Measurements from ENCODE around the gene THSD7A. TPM values are rescaled to one million over a fixed set of nuclear protein-coding genes. Genes with fewer than 3 reads are reported as not detected.

THSD7A gene
- total RNA-seq, 2 experiments from 2014 or later, result not detected

GRCh38 chr7:11709196-11709595, 122.8 kb downstream of the THSD7A start:
- ChIA-PET POLR2A (no interaction called here), CTCF (no interaction called here)

GRCh38 chr7:11707606-11708193, 124.3 kb downstream of the THSD7A start:
- CTCF ChIA-PET, result no interaction called here
- POLR2A ChIA-PET, result no interaction called here

GRCh38 chr7:11706666-11707605, 125.1 kb downstream of the THSD7A start:
- POLR2A ChIA-PET, result no interaction called here
- CTCF ChIA-PET, result no interaction called here

DNA sequence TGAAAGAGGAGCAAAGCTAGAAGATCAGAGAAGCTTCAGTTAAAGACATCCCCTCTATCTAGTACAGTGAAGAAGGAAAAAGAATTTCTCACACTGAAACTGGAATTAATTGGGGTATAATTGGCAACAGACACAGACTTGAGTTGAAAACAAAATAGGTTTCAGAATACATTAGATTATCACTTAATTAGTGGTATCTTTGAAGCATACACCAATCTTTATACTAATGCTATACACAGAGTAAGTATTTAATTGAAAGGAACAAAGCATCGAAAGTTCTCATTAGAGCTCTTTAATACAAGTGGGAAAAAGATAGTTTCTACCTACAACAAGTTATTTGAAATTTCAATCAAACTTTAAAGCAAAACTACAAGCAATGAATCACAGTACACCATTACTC, 128.2 kb downstream of the THSD7A start:
- CTCF ChIA-PET, result no interaction called here

DNA sequence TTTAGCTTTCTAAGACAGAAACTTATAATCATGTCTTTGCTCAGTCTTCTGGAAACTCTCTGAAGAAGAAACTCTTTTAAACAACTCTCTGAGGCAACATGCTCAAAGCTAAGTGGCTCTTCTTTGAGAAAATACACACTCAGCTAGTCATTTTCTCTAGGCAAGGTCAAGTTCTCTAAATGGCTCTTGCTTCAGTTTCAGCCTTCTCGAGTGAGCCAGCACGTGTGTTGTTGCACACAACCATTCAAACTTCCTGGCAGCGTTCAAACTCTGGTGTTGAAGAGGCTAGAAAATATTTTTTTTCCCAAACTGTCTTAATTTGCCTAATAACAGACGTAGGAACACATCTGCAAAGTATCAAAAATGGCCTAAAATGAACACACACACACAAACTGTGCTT, 129.1 kb downstream of the THSD7A start:
- ChIA-PET CTCF (no interaction called here), POLR2A (no interaction called here)

More for the DNA sequence above, 128.2 kb downstream of the THSD7A start:
- POLR2A ChIA-PET, result no interaction called here

DNA sequence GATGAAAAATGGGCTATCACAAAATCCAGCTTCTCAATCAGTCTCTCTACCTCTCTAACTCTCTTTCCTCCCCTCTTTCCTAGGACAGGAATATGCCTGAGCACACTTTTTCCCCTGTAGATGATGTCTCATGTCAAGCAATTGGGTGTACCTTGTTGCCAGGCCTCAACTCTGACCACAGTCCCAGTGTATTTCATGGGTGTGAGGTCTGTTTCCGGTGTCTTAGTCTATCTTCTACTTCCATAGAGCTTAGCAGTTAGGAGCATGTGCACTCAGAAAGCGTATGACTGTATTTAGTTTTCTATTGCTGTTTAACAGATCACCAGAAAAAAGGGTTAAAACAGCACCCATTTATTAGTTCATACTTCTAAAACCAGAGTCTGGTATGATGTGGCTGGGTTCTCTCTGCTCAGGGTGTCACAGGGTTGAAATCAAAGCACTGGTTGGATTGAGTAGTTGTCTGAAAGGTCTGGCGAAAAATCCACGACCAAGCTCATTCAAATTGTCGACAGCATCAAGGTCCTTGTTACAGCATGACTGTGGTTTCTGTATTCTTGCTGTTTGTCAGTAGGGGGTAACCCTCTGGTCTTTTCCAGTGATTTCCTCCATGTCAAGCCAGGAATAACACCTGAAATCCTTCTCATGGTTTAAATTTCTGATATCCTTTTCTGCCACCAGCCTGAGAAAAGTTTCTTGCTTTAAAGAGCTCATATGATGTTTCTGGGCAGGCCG, 130.0 kb downstream of the THSD7A start:
- CTCF ChIA-PET, result interaction anchor here (0.7 kb wide), 1 partner anchor 48 kb away, joined by 3 read pairs; no protein-coding TSS in a partner anchor
- POLR2A ChIA-PET, result no interaction called here

GRCh38 chr7:11699666-11700065, 132.3 kb downstream of the THSD7A start:
- ChIA-PET CTCF (no interaction called here), POLR2A (no interaction called here)

DNA sequence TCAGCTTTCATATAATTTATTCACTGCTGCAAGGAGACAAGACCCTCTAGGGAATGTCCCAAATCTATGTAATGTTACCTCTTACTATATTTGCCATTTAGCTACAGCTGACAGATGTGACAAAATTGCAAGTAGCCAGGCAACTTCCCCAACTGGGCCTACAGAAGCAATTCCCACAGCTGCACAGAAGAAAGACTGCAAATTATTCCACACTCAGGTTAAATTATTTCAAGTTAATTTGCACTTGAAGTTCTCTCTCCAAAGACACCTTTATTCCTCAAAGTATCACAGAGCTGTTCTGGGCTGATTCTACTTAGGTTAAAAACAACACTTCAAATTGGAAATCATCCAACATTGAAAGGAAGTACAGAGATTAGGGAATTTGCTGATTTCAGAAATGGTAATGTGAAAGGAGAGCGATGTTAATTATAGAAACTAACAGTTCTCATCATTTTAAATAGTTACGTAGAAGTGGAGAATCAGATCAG, 133.6 kb downstream of the THSD7A start:
- POLR2A ChIA-PET, result no interaction called here
- CTCF ChIA-PET, result no interaction called here

DNA sequence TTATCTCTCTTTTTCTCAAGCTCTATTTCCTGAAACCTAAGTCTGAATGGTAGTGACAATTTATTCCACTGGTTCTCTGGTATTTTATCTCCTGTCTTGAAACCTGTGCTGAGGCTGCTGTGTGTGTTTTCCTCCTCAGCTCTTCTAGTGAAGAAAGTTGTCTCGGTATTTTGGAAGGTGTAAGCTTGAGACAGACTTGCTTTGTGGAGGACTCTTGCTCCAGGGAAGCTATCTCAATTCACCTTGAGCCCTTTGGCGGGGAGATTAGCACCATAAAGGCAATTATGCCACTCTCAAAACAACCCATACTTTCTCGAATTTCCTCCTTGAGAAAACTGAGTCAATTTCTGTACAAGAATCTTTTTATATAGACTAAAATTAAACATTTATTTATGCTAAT, 141.6 kb downstream of the THSD7A start:
- ChIA-PET CTCF (no interaction called here), POLR2A (no interaction called here)

- ChIA-PET CTCF (no interaction called here), POLR2A (no interaction called here)
Measured at GRCh38 chr7:11689096-11689495, 142.9 kb downstream of the THSD7A start.

DNA sequence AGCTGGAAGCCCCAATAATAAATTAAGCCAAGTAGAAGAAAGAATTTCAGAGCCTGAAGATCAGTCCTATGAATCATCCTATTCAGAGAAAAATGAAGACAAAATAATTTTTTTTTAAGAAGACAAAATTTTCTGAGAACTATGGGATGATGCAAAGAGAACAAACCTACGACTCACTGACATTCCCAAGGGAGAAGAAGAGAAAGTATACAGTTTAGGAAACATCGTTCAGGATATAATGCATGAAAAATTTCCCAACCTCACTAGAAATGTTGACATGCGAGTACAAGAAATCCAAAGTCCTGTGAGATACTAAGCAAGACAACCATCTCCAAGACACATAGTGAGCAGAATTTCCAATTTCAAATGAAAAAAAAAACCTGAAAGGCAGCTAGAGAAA, 150.5 kb downstream of the THSD7A start:
- POLR2A ChIA-PET, result no interaction called here

GRCh38 chr7:11675163-11675562, 156.8 kb downstream of the THSD7A start:
- POLR2A ChIA-PET, result no interaction called here
- CTCF ChIA-PET, result no interaction called here

More for the DNA sequence above, 150.5 kb downstream of the THSD7A start:
- CTCF ChIA-PET, result no interaction called here

GRCh38 chr7:11668727-11669126, 163.3 kb downstream of the THSD7A start:
- ChIA-PET CTCF (no interaction called here), POLR2A (no interaction called here)

GRCh38 chr7:11667810-11668185, 164.2 kb downstream of the THSD7A start:
- ChIA-PET CTCF (no interaction called here), POLR2A (no interaction called here)

DNA sequence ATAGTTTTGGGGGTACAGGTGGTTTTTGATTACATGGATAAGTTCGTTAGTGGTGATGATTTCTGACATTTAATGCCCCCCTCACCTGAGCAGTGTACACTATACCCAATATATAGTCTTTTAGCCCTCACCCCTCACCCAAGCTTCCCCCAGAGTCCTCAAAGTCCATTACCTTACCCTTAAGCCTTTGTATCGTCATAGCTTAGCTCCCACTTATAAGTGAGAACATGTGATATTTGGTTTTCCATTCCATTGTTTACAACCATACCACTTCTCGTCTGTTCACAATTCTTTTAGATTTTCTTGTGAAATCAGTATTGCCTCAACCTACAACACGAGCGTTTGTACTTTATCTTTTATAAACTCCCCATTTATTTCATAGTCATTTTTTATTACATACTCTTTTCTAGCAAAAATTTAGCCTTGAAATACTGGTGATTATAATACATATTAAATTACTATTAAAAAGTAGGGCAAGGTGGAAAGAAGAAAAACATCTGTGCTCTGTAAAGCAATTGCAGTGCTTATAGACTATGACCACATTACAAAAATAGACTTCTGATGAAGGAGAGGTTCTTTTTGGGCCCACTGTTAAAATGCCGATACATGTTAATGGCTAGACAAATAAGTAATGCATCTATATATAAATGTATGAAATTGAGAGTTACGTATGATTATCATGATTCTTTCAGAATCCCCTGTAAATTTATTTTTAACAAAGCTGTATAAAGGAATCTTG, 164.8 kb downstream of the THSD7A start:
- ChIA-PET CTCF (no interaction called here), POLR2A (no interaction called here)

DNA sequence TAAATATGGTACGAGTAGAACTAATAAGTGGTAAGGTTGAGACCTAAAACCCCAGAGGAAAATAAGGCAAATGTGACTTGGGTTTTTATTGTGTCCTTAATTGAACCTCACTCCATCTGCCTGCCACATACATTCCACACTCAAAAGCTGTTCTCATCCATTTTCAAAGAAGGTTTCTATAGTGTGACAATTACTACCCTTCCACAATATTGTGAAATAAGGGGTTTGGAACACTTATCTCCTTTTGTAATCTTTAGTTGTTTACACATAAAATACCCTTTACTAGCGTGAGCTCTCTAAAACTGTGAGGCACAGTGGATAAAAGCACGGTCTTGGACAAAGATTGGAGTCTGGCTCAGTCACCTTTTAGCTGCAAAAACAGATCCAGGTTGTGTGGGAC, 166.6 kb downstream of the THSD7A start:
- CTCF ChIA-PET, result no interaction called here
- POLR2A ChIA-PET, result no interaction called here

- POLR2A ChIA-PET, result no interaction called here
- CTCF ChIA-PET, result no interaction called here
Measured at GRCh38 chr7:11655642-11656041, 176.4 kb downstream of the THSD7A start.

- ChIA-PET POLR2A (no interaction called here), CTCF (no interaction called here)
Measured at GRCh38 chr7:11655163-11655562, 176.8 kb downstream of the THSD7A start.

DNA sequence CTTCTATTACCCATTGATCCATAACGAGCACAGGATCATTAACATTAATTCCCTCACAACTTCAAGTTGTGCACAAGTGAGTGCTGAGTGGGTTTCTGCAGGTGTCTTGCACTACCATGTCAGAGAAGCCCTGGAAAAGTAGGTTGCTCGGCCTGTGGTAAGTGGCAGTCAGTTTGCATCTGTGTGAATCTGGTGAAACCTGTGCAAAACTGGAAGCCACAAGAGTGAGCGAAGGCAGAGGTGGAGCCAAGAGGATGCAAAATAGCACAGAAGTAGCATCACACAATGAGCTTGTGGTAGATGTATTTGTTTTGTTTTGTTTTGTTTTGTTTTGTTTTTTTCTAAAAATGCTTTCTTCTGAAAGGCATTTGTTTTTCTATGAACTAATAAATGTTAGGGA, 181.5 kb downstream of the THSD7A start:
- CTCF ChIA-PET, result no interaction called here
- POLR2A ChIA-PET, result no interaction called here

- CTCF ChIA-PET, result no interaction called here
Measured at GRCh38 chr7:11650030-11650429, 182.0 kb downstream of the THSD7A start.

More at GRCh38 chr7:11650030-11650429, 182.0 kb downstream of the THSD7A start:
- POLR2A ChIA-PET, result no interaction called here
